ENCODE measurements around the gene TNFRSF18.

The TNFRSF18 gene

GRCh38 chr1:1229770-1230169 lies 23.4 kb upstream of the TNFRSF18 start:
- no peak for TF ChIP-seq CTCF (IDR thresholded peaks at IDR 0.05; ENCODE audit: low read depth, low read length)
- H3K4me3 ChIP-seq (ENCODE audit: low read depth, low read length): no peak overlapping the region

- no peak for TF ChIP-seq CTCF (IDR thresholded peaks at IDR 0.05; ENCODE audit: low read depth, low read length)
- H3K4me3 ChIP-seq (ENCODE audit: low read depth, low read length): no peak overlapping the region
Observed at GRCh38 chr1:1228596-1229321, 22.4 kb upstream of the TNFRSF18 start.

GRCh38 chr1:1228187-1228586 lies 21.8 kb upstream of the TNFRSF18 start:
- no peak overlapping the region for H3K4me3 ChIP-seq (ENCODE audit: low read depth, low read length)
- TF ChIP-seq CTCF (IDR thresholded peaks at IDR 0.05; ENCODE audit: low read depth, low read length): no peak

GRCh38 chr1:1227386-1227785 lies 21.0 kb upstream of the TNFRSF18 start:
- no peak overlapping the region for H3K4me3 ChIP-seq (ENCODE audit: low read depth, low read length)
- TF ChIP-seq CTCF (IDR thresholded peaks at IDR 0.05; ENCODE audit: low read depth, low read length): no peak

GRCh38 chr1:1226566-1227362 lies 20.4 kb upstream of the TNFRSF18 start:
- no peak for TF ChIP-seq CTCF (IDR thresholded peaks at IDR 0.05; ENCODE audit: low read depth, low read length)

GRCh38 chr1:1225913-1226312 lies 19.5 kb upstream of the TNFRSF18 start:
- TF ChIP-seq CTCF (IDR thresholded peaks at IDR 0.05; ENCODE audit: low read depth, low read length): no peak

More at GRCh38 chr1:1226566-1227362, 20.4 kb upstream of the TNFRSF18 start:
- H3K4me3 ChIP-seq (ENCODE audit: low read depth, low read length): no peak overlapping the region

GRCh38 chr1:1225238-1225845 lies 18.9 kb upstream of the TNFRSF18 start:
- no peak overlapping the region for H3K4me3 ChIP-seq (ENCODE audit: low read depth, low read length)
- no peak for TF ChIP-seq CTCF (IDR thresholded peaks at IDR 0.05; ENCODE audit: low read depth, low read length)

More at GRCh38 chr1:1225913-1226312, 19.5 kb upstream of the TNFRSF18 start:
- no peak overlapping the region for H3K4me3 ChIP-seq (ENCODE audit: low read depth, low read length)
